DMS53 treated with DMSO at 0.1 percent for 48 hours (cell line): ENCODE measurements around the gene NUDT4.

Experiments
- DNase-seq: peaks from one replicate; lab custom pipeline; 2025; ENCODE audit not compliant: unreplicated experiment; lab: John Stamatoyannopoulos, UW

Gene NUDT4

DNA sequence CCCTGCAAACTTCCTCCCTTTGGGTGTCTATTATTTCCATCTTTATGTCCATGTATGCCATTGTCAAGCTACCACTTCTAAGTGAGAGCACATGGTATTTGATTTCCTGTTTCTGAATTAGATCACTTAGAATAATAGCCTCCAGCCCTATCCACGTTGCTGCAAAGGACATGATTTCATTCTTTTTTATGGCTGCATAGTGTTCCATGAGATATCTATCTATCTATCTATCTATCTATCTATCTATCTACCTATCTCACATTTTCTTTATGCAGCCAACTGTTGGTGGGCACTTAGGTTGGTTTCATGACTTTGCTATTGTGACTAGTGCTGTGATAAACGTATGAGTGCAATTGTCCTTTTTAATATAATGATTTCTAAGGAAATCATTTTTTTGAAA, 78.4 kb downstream of the NUDT4 start:
- no peak for DNase-seq
